ENCODE data around the gene SLC35F6. TPM values are rescaled to one million over a fixed set of nuclear protein-coding genes. Genes with fewer than 3 reads are reported as not detected.

The SLC35F6 gene
- total and polyA plus RNA-seq, 2 donors (not counting 3 experiments of a cell fraction or from before 2014, with no cell fraction given) = 34.6 to 39.8 TPM

DNA sequence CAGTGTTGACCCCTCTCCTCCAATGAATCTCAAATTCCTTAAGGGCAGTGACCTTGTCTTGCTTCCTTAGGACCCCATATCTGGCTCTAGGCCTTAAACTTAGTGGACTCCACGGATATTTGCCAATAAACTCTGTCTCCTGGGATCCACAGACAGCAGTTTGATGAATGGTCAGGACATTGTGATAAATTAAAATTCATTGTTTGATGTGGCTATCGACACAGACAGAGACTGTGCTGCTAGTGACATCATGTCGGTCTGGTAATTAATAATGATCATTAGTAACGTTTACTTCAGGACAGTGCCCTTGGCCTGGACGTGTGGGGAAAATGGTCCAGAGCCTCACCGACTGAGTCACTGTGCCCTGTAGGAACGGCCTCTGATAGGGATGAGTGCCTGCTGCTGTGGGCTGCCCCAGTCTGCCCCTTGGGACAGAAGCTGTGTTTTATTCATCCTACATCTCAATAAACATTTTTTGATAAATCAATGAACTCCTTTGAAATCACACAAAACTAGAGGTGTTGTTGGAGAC is 5.2 kb upstream of the SLC35F6 start:
- Histone ChIP-seq H3K27me3 (ENCODE audit: control insufficient read depth in 2 of 2, insufficient read depth in 2 of 2, low read length in 2 of 2) (no peaks in the 10 kb centered on the region), H3K9me3 (replicated peaks; ENCODE audit: control insufficient read depth, insufficient read depth, low read length) (no peaks in the 10 kb centered on the region), H3K4me2 (ENCODE audit: insufficient read depth, low read length) (peak overlapping the region; percentile 54), H3K9ac (replicated peaks; ENCODE audit: extremely low read depth, insufficient read depth, low read length) (peak overlapping the region; percentile 79), H3K4me1 (ENCODE audit: control insufficient read depth, extremely low read depth, insufficient read depth, low read length) (peaks cover 23% of the 10 kb centered on the region), H3K27ac (ENCODE audit: insufficient read depth, low read depth, low read length) (peak overlapping the region; percentile 98), H2AFZ (ENCODE audit: low read depth, low read length) (peak overlapping the region; percentile 74), H3K36me3 (ENCODE audit: control insufficient read depth in 2 of 2, extremely low read depth in 1 of 2, insufficient read depth in 2 of 2, low read length in 2 of 2) (no peaks in the 10 kb centered on the region), H3K9me1 (replicated peaks; ENCODE audit: control insufficient read depth, extremely low read depth, insufficient read depth, low read length) (no peaks in the 10 kb centered on the region), H3K79me2 (ENCODE audit: control insufficient read depth, insufficient read depth, low read length) (no peaks in the 10 kb centered on the region), H4K20me1 (replicated peaks; ENCODE audit: control insufficient read depth, extremely low read depth, insufficient read depth, low read length) (no peaks in the 10 kb centered on the region), H3K4me3 (replicated peaks in 1 of 3; ENCODE audit: insufficient read depth in 1 of 3, low read depth in 1 of 3, low read length in 3 of 3) (no peak overlapping the region)
- ChIA-PET POLR2A (no interaction called here), CTCF (interaction anchor here (0.5 kb wide), 1 partner anchor 20 kb away, joined by 3 read pairs; no protein-coding TSS in a partner anchor)
- no TSS peak for BruUV-seq (replicated peaks)
- DNase-seq (ENCODE audit: low read depth, low spot score) (no peak), FAIRE-seq (peak; percentile 70)
- TF ChIP-seq, protein P1, sequence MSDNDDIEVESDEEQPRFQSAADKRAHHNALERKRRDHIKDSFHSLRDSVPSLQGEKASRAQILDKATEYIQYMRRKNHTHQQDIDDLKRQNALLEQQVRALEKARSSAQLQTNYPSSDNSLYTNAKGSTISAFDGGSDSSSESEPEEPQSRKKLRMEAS (IDR thresholded peaks at IDR 0.05; ENCODE audit: insufficient read depth, insufficient read length) = no peak
- TF ChIP-seq JUN (IDR thresholded peaks at IDR 0.05; ENCODE audit: borderline replicate concordance, insufficient read depth, insufficient read length, low read depth) = no peak
- no peak for TF ChIP-seq POLR2A (IDR thresholded peaks at IDR 0.05; ENCODE audit: low read depth, low read length)
- no peak for TF ChIP-seq MYC (IDR thresholded peaks at IDR 0.05; ENCODE audit: low read depth, low read length)
- no peak for TF ChIP-seq POLR2AphosphoS5 (IDR thresholded peaks at IDR 0.05; ENCODE audit: insufficient read depth, low read depth, low read length)
- no peak for TF ChIP-seq GATA2 (IDR thresholded peaks at IDR 0.05; ENCODE audit: insufficient read depth, insufficient read length, low read depth, low read length)
- TF ChIP-seq EZH2 (IDR thresholded peaks at IDR 0.05; ENCODE audit: borderline replicate concordance, low read depth, low read length, severe bottlenecking) = no peak
- TF ChIP-seq FOS (IDR thresholded peaks at IDR 0.05; ENCODE audit: borderline replicate concordance, insufficient read depth, low read length) = no peak
- no peak for TF ChIP-seq CTCF (IDR thresholded peaks at IDR 0.05; ENCODE audit: extremely low read depth in 1 of 2, insufficient read depth in 1 of 2, low read depth in 1 of 2, low read length in 2 of 2)
- dilution Hi-C loops (cut with MboI; ENCODE audit: extremely low pct_ligation_motif_present, low sequenced_read_pairs) (no loop called here), intact Hi-C loops (cut with micrococcal nuclease) (loop anchor here (1.0 to 5.0 kb wide), 2 partner anchors 26 to 262 kb away; no protein-coding TSS in a partner anchor)

All from endothelial cell of umbilical vein (primary cell).